GM04503 (cell line): ENCODE data around the gene CCT8.

ENCODE experiments used
- DNase-seq: peaks from one replicate; pipeline ENCODE4 v3.0.0-alpha.2; 2012; ENCODE audit warnings: low read depth

CCT8 gene, protein sequence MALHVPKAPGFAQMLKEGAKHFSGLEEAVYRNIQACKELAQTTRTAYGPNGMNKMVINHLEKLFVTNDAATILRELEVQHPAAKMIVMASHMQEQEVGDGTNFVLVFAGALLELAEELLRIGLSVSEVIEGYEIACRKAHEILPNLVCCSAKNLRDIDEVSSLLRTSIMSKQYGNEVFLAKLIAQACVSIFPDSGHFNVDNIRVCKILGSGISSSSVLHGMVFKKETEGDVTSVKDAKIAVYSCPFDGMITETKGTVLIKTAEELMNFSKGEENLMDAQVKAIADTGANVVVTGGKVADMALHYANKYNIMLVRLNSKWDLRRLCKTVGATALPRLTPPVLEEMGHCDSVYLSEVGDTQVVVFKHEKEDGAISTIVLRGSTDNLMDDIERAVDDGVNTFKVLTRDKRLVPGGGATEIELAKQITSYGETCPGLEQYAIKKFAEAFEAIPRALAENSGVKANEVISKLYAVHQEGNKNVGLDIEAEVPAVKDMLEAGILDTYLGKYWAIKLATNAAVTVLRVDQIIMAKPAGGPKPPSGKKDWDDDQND

GRCh38 chr21:29073222-29074006 lies at the start of gene CCT8:
TSS of gene CCT8 (minus strand) at chr21:29073648. CDS start at chr21:29073590, 58 bp downstream.
- DNase-seq = peak; percentile 98

- DNase-seq = no peak
Observed at GRCh38 chr21:29121759-29122158, 48.3 kb upstream of the CCT8 start.

- no peak for DNase-seq
Observed at GRCh38 chr21:29117372-29117955, 44.0 kb upstream of the CCT8 start.

DNA sequence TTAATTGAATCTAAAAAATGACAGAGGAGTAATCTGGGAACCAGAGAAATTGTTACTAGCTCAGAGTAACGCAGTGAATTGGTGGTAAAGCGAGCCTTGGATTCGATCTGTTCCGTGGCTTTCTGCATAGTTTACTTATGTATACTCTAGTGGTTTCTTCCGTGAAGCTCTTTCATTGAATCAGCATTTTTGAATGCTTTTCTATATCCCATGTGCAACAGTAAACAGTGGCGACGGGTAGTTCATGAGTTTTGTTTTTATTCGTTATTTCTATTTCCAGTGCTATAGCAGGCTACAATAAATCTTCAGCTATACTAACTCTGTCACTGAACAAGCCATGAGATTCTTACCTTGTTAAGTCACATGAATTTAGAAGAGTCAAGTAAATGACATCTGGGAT lies 42.5 kb upstream of the CCT8 start:
- DNase-seq = no peak

DNA sequence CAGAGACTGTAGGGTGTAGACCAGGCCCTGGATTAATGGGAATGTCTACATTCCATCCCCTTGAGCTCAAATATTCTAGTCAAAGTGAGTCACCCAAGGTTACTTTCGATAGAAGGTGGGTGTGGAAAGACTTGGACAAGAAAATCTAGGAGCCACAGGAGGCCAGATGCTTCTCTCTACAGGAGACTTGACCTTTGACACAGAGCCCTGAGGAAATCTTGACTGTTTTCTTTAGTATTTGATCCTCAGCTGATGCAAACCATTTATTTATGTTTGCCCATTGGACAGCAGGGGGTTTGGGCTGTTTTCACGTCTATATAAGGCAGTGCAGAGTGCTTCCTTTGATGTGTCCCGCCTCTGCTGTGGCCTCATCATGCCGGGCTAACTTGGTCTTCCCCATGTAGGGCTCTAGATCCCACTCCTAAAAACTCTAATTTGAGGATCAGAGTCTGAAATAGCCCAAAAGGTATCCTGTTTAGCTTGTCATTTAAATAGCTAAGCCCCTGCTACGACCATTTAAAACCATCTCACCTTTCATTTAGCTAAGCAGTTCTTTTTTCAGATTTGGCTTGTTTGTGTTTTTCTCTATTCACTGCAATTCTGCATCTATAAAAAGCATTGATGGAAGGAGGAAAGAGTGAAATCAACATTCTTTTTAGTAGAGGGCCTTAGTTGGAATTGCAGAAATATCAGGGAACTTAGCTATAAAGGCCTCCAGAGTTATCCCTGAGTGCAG lies 41.5 kb upstream of the CCT8 start:
- peak; percentile 28 for DNase-seq

- DNase-seq = no peak
Observed at GRCh38 chr21:29105218-29105617, 31.8 kb upstream of the CCT8 start.

DNA sequence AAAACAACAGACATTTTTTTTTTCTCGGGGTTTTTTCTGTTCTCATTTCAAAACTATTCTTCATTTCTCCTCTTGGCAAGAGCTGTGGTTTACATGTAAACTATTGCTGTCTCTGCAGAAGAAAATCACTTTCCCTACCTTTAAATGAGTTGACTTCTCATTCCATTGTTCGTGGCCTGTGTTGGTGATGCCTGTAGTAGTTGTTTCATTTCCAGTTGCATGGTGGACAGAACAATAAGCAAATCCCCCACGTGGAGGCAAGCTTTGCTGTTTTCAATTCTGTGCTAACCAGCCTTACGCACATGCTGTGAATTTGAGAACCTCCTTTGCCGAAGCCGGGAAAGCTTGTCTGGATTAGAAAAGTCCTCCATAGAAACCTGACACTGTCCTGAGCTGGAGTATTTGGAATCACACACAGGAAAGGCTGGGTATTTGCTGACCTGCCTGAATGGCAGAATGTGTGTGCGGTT lies 30.8 kb upstream of the CCT8 start:
- no peak for DNase-seq

GRCh38 chr21:29102791-29103257 lies 29.4 kb upstream of the CCT8 start:
- DNase-seq = no peak

- no peak for DNase-seq
Observed at GRCh38 chr21:29098156-29098555, 24.7 kb upstream of the CCT8 start.

DNA sequence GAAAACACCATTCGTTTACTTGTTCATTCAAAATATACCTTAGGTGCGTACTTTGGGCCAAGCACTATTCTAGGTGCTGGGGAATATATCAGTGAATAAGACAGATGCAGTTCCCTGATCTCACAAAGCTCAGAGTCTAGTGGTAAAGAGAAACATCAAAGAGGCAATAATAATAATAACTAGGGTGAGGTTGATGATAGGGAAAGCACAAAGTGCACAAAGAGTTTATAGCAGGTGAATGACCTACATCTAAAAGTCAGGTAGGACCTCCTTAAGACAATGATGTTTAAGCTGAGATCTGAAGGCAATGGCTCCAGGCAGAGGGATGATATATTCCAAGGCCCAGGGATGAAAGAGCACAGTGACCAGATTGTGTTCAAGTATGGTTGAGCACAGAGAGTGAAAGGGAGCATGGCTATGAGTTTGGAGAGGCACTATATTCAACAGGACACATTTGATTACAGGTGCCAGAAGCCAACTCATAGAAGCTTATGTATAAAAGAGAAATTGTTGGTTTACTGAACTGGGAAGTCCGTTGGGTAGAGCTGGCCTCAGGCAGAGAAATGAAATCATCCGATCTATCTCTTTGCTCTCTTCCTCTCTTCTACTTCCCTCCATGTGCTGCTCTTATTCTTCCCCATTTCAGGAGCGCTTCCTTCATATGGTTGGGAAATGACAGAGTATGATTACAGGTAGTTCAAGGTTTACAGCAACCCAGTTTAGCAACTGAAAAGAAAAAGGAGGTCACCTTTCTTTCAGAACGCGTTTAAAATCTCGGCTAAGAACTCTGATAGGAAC lies 23.0 kb upstream of the CCT8 start:
- DNase-seq = no peak

- no peak for DNase-seq
Observed at GRCh38 chr21:29092102-29092959, 18.9 kb upstream of the CCT8 start.

- peak; percentile 58 for DNase-seq
Observed at GRCh38 chr21:29091033-29091432, 17.6 kb upstream of the CCT8 start.

DNA sequence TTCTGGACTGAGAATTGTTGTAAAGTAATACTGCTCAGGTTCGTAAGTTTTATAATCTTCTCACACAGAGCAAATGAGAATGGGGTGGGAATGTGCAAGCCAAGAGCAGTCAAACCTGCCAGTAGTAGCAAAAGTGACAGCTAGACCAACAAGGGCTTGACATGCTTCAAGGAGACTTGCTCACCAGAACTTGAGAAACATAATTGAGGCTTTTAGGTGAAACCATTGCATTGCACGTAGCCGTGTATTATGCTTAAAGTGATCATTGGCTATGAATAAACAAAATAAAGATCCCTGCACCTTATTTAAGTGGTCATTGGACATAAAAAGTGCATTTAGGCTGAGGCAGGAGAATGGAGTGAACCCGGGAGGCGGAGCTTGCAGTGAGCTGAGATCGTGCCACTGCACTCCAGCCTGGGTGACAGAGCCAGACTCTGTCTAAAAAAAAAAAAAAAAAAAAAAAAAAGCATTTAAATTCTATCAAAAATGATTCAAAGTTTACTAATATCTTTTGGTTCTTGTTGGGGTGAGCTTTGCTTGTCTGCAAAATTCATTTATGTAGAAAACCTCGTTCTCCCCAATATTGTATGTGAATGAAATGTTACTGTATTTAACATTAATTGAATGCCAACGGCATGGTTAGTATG lies 11.8 kb upstream of the CCT8 start:
- DNase-seq = no peak

- DNase-seq = no peak
Observed at GRCh38 chr21:29084372-29084771, 10.9 kb upstream of the CCT8 start.

DNA sequence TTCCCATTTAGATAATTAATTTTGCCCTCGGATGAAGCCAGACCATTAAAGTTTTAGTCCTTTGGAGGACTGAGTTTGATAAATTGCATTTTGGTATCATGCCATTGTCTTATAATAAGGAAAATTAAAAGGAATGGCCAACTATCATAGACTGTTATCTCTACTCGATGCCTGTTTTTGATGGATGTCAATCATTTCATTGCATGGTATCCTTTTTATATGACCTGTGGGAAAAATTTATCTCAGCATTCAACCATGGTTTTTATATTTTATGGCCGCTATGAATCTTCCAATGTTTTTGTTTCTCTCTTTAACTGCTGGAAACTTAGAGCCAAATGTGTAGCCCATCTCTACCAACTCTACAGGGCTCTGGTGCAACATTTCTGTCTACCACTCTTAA lies 9.9 kb upstream of the CCT8 start:
- DNase-seq = no peak

GRCh38 chr21:29082046-29082815 lies 8.8 kb upstream of the CCT8 start:
- DNase-seq = no peak

DNA sequence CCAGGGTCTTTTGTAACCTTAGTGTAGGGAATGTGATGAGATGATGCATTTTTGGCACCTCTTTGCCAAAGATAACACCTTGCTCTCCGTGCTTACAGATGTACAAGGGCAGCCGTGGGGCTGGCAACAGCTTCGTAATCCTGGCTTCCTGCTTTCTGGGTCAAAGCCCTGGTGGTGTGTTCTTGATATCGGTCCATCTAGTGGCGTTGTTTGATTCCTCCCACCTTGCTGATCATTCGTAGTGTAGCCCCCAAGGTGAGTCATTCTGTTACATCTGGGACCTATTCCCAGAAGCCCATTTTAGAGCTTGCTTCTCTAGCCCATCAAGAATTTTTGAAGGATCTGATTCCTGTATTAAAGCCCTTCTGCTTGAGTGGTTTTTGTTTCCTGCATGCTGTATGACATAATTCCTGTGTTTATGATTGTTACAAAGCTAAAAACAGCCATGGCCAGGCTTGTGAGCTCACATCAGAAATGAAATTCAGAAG lies 7.0 kb upstream of the CCT8 start:
- no peak for DNase-seq
